RKO (cell line): ENCODE measurements around the gene ICAM1.

Experiments
- DNase-seq: peaks from one replicate; pipeline ENCODE4 v3.0.0-alpha.2; 2016; ENCODE audit warnings: low spot score

Gene ICAM1

DNA sequence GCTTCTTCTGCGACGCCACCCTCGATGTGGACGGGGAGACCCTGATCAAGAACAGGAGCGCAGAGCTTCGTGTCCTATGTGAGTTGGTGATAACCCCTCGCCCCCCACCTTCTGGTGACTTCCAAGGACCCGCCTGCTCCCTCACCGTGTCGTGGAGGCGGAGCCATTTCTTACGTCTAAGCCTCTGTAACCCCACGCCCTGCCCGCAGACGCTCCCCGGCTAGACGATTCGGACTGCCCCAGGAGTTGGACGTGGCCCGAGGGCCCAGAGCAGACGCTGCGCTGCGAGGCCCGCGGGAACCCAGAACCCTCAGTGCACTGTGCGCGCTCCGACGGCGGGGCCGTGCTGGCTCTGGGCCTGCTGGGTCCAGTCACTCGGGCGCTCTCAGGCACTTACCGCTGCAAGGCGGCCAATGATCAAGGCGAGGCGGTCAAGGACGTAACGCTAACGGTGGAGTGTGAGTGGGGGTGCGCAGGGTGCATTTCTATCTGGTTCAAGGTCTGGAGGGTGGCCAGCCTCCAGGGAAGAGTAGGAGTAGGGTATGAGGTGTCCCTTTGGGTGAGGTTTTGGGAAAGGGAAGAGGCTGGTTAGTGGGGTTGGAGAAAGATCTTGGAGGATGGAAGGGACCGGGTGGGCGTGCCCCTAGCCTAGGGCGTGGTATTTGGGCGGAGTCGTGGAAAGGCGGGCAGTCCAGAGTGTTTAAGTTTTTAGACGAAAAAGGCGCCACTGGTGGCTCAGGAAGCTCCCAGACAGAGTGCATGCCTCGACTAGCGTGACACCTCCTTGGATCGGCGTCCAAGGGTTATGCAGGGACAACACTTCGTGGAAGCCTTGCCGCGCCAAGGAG lies 22.1 kb downstream of the ICAM1 start:
- no peak for DNase-seq

GRCh38 chr19:10293637-10294367 lies 22.9 kb downstream of the ICAM1 start:
- DNase-seq: no peak

- no peak for DNase-seq
Observed at GRCh38 chr19:10294368-10294697, 23.4 kb downstream of the ICAM1 start.

GRCh38 chr19:10295305-10295846 lies 24.5 kb downstream of the ICAM1 start:
- no peak for DNase-seq

GRCh38 chr19:10295847-10296591 lies 25.1 kb downstream of the ICAM1 start:
- DNase-seq: no peak

DNA sequence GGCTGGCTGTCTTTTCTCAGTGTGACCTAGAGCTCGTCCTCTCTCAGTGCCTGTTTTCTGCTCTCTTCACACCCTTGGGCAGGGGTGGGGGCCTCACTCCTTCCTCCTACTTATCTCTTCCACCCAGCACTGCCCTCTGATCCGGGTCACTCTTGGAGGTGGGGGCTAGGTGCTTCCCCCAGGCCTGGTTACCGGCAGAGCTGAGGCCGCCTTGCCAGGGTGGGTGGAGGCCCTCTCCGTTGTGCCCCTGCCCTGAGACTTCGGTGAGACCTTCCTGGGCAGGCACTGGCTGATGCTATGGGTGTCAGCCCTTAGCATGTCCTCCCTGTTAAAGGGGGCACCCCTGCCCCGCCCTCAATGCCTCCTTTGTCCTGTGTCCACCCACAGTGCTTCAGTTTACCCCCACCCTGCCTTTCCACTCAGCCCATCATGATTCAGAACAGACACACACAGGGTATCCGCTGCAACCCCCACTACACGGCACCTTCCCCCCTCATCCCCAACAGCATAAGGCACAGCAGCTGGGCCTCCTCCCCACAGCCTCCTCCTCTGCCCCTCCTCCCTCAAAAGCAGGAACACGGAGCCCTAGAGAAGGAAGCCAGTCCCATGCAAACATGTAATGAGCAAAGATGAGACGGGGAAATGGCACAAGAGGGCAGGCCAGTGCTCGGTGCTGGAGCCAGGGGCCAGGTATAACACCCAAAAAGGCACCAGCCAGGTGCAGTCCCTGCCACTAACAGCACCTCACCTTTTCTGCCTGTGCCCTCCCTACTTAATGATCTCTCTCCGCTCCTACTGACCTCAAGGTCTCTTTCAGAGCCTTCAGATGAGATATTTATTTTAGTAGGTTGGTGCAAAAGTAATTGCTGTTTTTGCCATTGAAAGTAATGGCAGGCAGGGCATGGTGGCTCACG lies 28.9 kb downstream of the ICAM1 start:
- no peak for DNase-seq

DNA sequence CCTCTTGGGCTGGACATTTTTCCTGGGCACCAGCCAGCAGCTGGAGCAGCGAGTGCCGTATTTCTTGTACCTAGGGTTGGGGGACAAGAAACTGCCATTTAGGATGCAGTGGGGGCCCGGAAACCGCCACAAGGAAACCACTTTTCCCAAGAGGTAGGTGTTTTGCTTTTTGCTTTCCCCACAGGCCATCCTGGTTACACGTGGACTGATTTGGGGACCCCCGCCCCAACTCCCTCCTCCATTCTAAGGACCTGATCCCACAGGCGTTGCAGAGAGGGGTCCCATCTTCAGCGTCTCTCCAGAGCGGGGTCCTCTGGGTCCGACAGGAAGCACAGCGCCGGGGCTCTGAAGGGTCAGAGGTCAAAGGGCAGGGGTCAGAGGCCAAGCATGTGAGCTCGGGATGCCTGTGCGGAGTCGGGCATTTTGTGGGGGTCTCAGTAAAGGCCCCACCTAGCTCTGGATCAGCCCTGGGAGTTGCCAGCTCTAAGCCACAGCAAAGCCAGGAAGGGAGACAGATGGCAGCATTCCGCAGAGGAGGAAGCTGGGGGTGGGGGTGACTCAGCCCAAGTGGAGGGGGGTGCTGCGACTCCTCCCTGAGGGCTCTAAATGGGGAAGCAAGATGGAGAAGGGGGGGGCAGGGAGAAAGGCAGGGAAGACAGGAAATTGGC lies 34.4 kb downstream of the ICAM1 start:
- peak; percentile 62 for DNase-seq

DNA sequence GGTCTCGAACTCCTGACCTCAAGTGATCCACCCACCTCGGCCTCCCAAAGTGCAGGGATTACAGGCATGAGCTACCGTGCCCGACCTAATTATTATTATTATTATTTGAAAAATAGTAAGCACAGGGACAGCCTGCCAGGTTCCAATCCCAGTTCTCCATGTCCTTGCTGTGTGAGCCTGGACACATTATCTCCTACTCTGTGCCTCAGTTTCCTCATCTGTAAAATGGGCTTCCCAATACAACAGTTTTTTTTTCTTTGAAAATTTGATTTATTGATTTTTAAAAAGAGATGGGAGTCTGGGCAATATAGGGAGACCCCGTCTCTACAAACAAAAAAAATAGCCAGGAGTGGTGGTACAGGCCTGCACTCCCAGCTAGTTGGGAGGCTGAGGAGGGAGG lies 35.4 kb downstream of the ICAM1 start:
- DNase-seq: no peak

DNA sequence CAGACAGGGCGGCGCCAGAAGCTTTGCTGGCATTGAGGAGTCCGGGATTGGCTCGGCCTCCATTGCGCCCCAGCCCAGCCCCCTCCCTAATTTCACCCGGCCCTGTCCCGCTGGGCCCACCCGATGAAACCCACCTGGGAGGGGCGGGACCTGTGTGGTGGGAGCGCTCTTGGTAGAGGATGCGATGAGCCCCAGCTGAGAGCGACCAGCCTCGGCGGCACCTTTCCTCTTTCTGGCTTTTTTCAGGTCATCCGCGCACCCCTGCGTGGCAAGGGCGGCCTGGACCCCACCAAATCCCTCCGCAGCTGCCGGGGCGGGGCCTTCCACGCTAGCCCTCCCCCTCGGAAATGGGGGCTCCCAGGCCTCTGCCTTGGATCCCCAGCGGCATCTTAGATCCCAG lies 38.5 kb downstream of the ICAM1 start, which contains the start of gene ZGLP1:
TSS of gene ZGLP1 (minus strand) at position 393 of the 400 bp plus-strand sequence.
- DNase-seq: no peak

DNA sequence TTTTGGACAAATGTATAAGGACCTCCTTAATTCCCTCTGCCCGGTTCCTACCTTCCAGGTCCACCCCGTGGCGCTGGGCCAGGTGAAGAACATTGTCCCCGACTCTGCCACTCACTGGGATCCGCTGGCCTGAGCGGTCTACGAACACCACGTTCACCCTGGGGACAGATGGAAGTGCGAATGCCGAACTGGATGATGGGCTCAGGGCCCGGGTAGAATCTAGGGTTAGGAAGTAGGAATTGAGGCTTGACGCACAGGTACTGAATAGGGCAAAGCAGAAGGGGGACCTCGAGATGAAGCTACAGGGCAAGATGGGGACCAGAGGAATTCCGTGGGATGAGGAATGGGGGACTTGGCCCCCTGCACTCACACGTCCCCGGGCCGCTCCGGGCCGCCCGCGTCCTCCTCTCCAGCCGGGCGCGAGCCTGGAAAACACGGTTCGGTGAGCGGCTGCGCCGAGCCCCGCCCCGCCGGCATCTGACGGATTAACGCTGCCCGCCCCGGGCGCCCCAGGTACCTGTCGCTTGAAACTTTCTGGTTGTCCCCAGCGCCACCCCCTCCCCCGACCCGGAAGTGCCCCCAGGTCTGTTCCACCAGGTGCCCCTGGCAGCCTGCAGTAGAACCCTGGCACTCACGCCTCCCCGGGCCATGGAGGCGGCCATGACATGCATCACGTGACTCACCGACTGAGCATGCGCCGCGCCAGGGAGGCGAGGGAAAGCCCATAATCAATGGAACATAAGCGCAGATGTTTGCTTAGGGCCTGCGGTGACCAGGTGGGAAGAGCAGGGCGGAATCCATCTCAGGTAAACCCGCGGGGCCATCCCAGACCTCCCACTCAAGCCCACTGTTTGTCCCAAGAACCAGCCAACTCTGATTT lies 44.7 kb downstream of the ICAM1 start, which contains the start of gene FDX2:
TSS of gene FDX2 (minus strand) at position 681 of the 880 bp plus-strand sequence. CDS start at position 662, 19 bp downstream.
- DNase-seq: peak; percentile 82

DNA sequence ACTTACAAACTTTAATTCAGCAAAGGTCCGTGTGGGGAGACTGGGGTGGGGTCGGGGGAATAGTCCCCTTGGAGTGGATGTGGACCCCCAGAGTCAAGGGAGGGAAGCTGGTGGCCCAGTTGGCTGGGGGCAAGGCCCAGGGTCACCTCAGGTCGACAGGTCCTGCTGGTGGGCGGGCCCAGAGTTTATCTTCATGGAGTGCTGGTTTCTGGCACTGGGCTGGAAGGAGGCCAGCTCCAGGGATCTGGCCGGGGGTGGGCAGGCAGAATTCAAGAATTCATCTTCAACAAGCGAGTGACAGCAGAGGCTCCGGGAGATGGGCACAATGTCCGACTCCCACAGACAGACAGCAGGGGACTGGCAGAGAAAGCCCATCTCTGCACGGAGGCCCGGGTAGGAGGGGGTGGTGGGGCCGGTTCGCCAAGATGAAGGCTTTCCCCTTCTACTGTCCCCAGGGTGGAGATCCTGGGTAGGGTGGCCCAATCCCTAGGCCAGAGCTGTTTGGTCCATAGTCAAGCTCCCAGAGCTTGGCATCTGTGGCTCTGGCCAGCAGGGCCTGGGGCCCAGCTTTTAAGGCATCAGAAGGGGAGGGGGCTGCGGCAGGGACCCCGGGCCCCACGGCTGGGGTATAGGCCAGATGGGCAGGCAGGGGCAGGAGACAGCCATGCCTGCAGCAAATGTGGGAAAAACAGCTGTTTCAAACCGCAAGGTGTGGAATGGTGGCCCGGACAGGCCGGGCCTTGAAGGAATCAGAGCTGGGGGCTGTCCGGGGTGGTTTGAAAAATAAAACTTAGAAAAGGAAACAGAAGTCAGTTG lies 45.5 kb downstream of the ICAM1 start:
- no peak for DNase-seq

DNA sequence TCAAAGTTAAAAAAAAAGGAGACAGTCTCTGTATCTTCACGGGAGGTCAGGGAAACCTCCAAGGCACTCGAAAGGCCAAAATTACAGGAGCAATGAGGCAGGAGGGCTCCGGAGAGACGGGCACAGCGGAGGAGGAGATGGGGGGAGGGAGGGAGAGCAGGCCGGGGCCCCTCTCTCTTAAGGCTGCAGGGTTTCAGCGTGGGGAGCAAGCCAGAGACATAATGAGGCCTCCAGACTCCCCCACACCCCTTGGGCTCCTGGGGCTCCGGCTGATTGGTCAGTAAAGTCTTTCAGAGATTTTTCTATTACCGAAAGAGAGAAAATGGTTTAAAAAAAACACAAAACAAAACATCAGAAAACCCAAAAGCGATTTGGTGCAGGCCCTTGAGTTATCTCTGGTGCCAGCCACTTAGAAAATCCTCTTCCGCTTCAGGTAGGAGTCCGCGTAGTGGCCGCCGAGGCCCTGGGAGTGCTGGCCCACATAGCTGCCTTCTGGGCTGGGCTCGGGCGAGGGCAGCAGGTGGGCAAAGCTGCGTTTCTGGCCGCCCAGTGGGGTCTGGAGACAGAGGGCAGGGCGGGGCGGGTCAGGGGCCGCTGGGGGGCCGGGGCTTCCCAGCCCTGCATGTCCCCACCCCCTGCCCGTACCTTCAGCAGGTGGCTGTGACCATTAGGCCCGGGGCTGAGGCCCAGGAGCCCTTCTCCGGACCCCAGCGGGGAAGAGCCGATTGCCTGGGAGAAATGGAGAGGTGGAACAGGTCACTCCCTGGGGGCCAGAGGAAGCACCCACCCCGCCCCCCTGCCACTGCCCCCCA lies 46.3 kb downstream of the ICAM1 start:
- DNase-seq: no peak

DNA sequence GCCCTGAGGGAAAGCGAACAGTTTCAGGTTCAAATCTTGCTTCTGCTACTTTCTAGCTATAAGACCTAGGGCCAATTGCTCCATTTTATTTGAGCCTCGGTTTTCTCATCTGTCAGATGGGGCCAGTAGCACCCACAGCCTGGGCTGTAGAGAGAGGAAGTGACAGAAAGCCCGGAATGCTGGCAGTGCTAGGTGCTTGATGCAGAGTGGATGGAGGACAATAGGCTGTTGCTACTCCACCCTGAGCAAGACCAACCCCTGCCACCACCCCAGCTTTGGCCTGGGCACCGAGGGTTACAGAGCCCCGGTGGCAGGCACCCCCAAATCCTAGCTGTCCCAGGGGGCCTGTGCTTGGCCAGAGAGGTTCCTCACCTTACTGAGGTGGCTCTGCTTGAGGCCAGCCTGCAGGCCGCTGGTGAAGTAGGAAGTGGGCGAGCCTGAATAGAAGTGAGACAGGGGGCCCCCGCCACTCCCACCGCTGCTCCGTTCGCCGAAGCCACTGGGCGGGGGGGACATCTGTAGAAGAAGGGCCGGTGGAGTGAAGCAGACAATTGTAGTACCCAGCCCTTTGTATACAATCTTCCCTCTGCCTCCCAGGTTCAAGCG lies 47.0 kb downstream of the ICAM1 start:
- DNase-seq: no peak

DNA sequence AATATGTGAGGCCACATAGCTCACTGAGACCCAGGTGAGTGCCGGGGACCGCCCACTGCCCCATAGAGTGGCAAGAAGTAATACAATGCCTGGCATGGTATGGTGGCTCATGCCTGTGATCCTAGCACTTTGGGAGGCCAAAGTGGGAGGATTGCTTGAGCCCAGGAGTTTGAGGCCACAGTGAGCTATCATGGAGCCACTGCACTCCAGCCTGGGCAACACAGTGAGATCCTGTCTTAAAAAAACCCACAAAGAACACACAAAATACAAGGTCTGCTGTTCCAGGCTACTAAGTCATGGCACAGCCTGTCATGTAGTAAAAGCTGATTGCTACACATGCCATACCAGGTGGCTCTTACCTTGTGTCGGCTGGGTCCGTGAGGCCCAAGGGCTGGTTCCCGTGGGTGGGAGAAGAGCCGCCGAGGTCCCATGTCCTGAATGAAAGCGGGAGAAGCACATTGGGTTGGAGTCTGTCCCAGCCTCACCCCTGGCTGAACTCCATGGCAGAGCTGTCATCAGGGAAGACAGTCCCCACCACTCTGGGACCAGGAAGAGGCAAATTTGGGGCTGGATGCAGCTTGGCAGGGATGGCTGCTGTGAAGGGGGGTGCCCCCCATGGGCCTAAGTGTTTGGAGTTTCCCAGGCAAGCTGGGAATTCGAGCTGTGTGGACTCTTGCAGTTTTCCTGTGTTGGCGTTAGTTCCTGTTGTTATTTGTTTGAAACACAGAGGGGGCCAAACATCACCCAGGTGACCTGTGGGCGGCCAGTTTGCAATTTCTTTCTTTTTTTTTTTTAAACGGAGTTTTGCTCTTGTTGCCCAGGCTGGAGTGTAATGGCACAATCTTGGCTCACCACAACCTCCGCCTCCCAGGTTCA lies 48.1 kb downstream of the ICAM1 start:
- no peak for DNase-seq

GRCh38 chr19:10320602-10321416 lies 49.9 kb downstream of the ICAM1 start:
- DNase-seq: no peak

- DNase-seq: no peak
Observed at GRCh38 chr19:10321417-10321797, 50.5 kb downstream of the ICAM1 start.
